GM12878 (cell line): Measurements from ENCODE around the gene FGF14. TPM values are rescaled to one million over a fixed set of nuclear protein-coding genes. Genes with fewer than 3 reads are reported as not detected.

Experiments
- ATAC-seq: fragments of 200-7000 bp; cut with Tn5 transposase; 3 replicates; pipeline ENCODE4 v1.9.1; 2020; ENCODE audit warnings: mild to moderate bottlenecking, moderate library complexity
- BruUV-seq: library from RNA; stranded (reverse); fragments of 400-500 nt; replicated peaks from 2 replicates; lab custom pipeline; 2021; lab: Mats Ljungman, UMichigan
- CTCF ChIA-PET: fragments of 300-600 bp; sonication (Branson Sonifier 250); formaldehyde crosslinking; extraction: SDS; loops from one replicate; lab custom pipeline; 2021; ENCODE audit warnings: inconsistent platforms; lab: Yijun Ruan, JAX
- POLR2A ChIA-PET: fragments of 350-600 bp; formaldehyde crosslinking; extraction: SDS; loops from one replicate; lab custom pipeline; 2021; ENCODE audit warnings: inconsistent platforms; lab: Charles Lee
- RAD21 ChIA-PET: fragments of 300-600 bp; sonication (Branson Sonifier 250); formaldehyde crosslinking; loops from one replicate; lab custom pipeline; 2023; ENCODE audit warnings: antibody characterized with exemption; ENCODE audit not compliant: unreplicated experiment; lab: Charles Lee
- SMC1A ChIA-PET: fragments of 300-600 bp; sonication (Branson Sonifier 250); formaldehyde crosslinking; loops from one replicate; lab custom pipeline; 2023; ENCODE audit not compliant: unreplicated experiment, uncharacterized antibody; lab: Charles Lee
- DNase-seq: peaks from one replicate; pipeline ENCODE4 v3.0.0-alpha.2; 2011; ENCODE audit warnings: low read depth, low spot score
- FAIRE-seq: peaks from 3 replicates; lab custom pipeline; 2011; peaks lifted over from hg19 to GRCh38; lab: Jason Lieb, UNC
- H2AFZ ChIP-seq: 2 replicates; pipeline ENCODE4 v1.6.0; 2011; ENCODE audit warnings: low read depth, low read length, control low read depth; ENCODE audit not compliant: control insufficient read depth
- H3K27ac ChIP-seq: 2 replicates; pipeline ENCODE4 v1.5.1; 2011; ENCODE audit warnings: control low read depth; ENCODE audit not compliant: control insufficient read depth, insufficient read depth
- H3K27me3 ChIP-seq, 2 experiments: replicated peaks in 1 of 2; 2 replicates each; pipeline versions ENCODE4 v1.6.0 to v1.6.1; 2011; ENCODE audit warnings: low read length in 1 of 2; ENCODE audit not compliant: control insufficient read depth in 2 of 2, insufficient read depth in 2 of 2
- H3K36me3 ChIP-seq, 2 experiments: 2 replicates each; pipeline ENCODE4 v1.5.1; 2011; ENCODE audit warnings: low read length in 1 of 2; ENCODE audit not compliant: control insufficient read depth in 2 of 2, insufficient read depth in 2 of 2
- H3K4me1 ChIP-seq: 2 replicates; pipeline ENCODE4 v1.6.1; 2011; ENCODE audit warnings: mild to moderate bottlenecking, low read length, moderate library complexity, mixed read lengths; ENCODE audit not compliant: control insufficient read depth, insufficient read depth
- H3K4me2 ChIP-seq: 2 replicates; pipeline ENCODE4 v1.6.0; 2011; ENCODE audit warnings: control low read depth; ENCODE audit not compliant: control insufficient read depth, insufficient read depth
- H3K4me3 ChIP-seq: fragments of 200-600 bp; sonication (generic); 2 replicates; pipeline ENCODE4 v1.5.1; 2016
- H3K79me2 ChIP-seq: 2 replicates; pipeline ENCODE4 v1.6.0; 2011; ENCODE audit warnings: low read length; ENCODE audit not compliant: control insufficient read depth, insufficient read depth
- H3K9ac ChIP-seq: 2 replicates; pipeline ENCODE4 v1.8.0; 2011; ENCODE audit warnings: low read length, control low read depth, mixed read lengths; ENCODE audit not compliant: control insufficient read depth, insufficient read depth
- H3K9me3 ChIP-seq: replicated peaks from 3 replicates; pipeline ENCODE4 v1.5.1; 2011; ENCODE audit warnings: mild to moderate bottlenecking, low read length; ENCODE audit not compliant: control insufficient read depth, insufficient read depth
- H4K20me1 ChIP-seq: 2 replicates; pipeline ENCODE4 v1.6.0; 2011; ENCODE audit not compliant: control insufficient read depth, insufficient read depth
- BRCA1 ChIP-seq: IDR thresholded peaks from 2 replicates; pipeline ENCODE4 v1.6.1; 2011; ENCODE audit warnings: low read depth, low read length, improper control_type of control experiment
- CHD1 ChIP-seq: IDR thresholded peaks from 2 replicates; pipeline ENCODE4 v1.6.1; 2012; ENCODE audit warnings: low read depth, low read length, improper control_type of control experiment
- CHD2 ChIP-seq: IDR thresholded peaks from 2 replicates; pipeline ENCODE4 v1.6.1; 2011; ENCODE audit warnings: low read depth, low read length, improper control_type of control experiment, borderline replicate concordance
- CREM ChIP-seq: IDR thresholded peaks from 2 replicates; pipeline ENCODE4 v1.6.1; 2014; ENCODE audit warnings: antibody characterized with exemption, low read depth
- IRF4 ChIP-seq: IDR thresholded peaks from 2 replicates; pipeline ENCODE4 v1.6.1; 2011; ENCODE audit warnings: low read depth, low read length
- MEF2A ChIP-seq: IDR thresholded peaks from 2 replicates; pipeline ENCODE4 v1.6.1; 2011; ENCODE audit warnings: low read depth, mild to moderate bottlenecking, low read length, moderate library complexity; ENCODE audit not compliant: insufficient read depth
- NR2F1 ChIP-seq: fragments of 450-650 bp; conservative IDR thresholded peaks from 2 replicates; pipeline ENCODE4 v1.6.1; 2017; ENCODE audit warnings: mild to moderate bottlenecking
- RBBP5 ChIP-seq: fragments of 200-600 bp; sonication (generic); conservative IDR thresholded peaks from 2 replicates; pipeline ENCODE4 v1.6.1; 2016
- RCOR1 ChIP-seq: conservative IDR thresholded peaks from 2 replicates; pipeline ENCODE4 v1.6.1; 2012; ENCODE audit warnings: low read depth, low read length, improper control_type of control experiment
- ZNF24 ChIP-seq: fragments of 450-650 bp; IDR thresholded peaks from 2 replicates; pipeline ENCODE4 v1.6.1; 2017; ENCODE audit warnings: antibody characterized with exemption, mild to moderate bottlenecking
- WGBS: methylation state at CpG from one replicate; pipeline ENCODE4 v1.1.6; 2016; ENCODE audit warnings: low lambda C conversion rate; ENCODE audit not compliant: insufficient replicate concordance, insufficient coverage; ENCODE audit errors: missing lambda C conversion rate; 5-methylcytosine and 5-hydroxymethylcytosine counted together
- in situ Hi-C: fragments of 300-500 bp; cut with MboI; formaldehyde crosslinking; loops from 9 replicates; pipeline ENCODE4 v1.14.3; 2018; ENCODE audit warnings: mixed read lengths
- intact Hi-C: fragments of 100-400 bp; cut with micrococcal nuclease; formaldehyde crosslinking; loops from one replicate; pipeline ENCODE4 v1.14.2; 2022; ENCODE audit not compliant: unreplicated experiment
- polyA plus RNA-seq, 11 experiments: library from polyadenylated mRNA; depleted of rRNA in 4 of 11; unstranded in 6 of 11; stranded (reverse) in 5 of 11; fragments of >200 nt; fragmentation: Nextera tagmentation in 4 of 11; fragmentation: Illumina TruSeq in 1 of 11; extraction: Ambion mirVana in 4 of 11; extraction: Trizol in 1 of 11; gene quantifications; 1 replicate in 1 of 11; 2 replicates in 10 of 11; pipeline versions ENCODE4 v1.2.1 to v1.2.3, GENCODE V29; 2011 to 2016; ENCODE audit warnings: inconsistent platforms in 2 of 11, missing spikeins in 2 of 11, low read depth in 1 of 11
- total RNA-seq, 4 experiments: library from RNA; depleted of rRNA in 3 of 4; stranded (reverse); fragments of >200 nt in 3 of 4; fragmentation: Illumina TruSeq in 1 of 4; extraction: Trizol in 1 of 4; gene quantifications; 2 replicates each; pipeline versions ENCODE4 v1.2.1 to v1.2.3, GENCODE V29; 2013 to 2021
- TF ChIP-seq, protein P1 (sequence below): fragments of 450-650 bp; IDR thresholded peaks from 2 replicates; pipeline ENCODE4 v1.6.1; 2017; ENCODE audit warnings: borderline replicate concordance

Gene FGF14
- total and polyA plus RNA-seq, 10 of the 15 experiments (the other 5 are each of a cell fraction or from before 2014, with no cell fraction given) = under 0.01 to 0.44 (median 0.04) TPM

DNA sequence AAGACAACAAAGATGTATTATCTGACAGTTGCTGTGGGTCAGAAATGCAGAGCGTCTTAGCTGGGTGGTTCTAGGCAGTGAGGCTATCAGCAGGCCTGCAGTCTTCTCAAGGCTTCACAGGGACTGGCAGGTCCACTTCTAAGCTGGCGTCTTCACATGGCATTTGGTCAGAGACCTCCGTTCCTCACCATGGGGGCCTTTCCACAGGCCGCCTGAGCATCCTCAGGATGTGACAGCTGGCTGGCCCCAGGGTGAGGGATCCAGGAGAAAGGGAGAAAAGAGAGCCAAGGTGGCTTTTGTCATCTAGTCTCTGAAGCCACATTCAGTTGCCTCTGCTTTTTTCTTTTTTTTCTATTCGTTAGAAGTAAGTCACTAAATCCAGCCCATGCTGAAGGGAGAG, 50.3 kb downstream of the FGF14 start:
- no peaks in the 10 kb centered on the region for H3K36me3 ChIP-seq
- BruUV-seq = no TSS peak
- CTCF ChIA-PET = interaction anchor here (0.6 kb wide), 1 partner anchor 29 kb away, joined by 3 read pairs; no protein-coding TSS in a partner anchor
- POLR2A ChIA-PET = no interaction called here
- RAD21 ChIA-PET = no interaction called here
- H3K9me3 ChIP-seq = no peaks in the 10 kb centered on the region
- FAIRE-seq (no peak), ATAC-seq (no peak), DNase-seq (no peak)
- H3K79me2 ChIP-seq = no peaks in the 10 kb centered on the region
- H3K27me3 ChIP-seq = no peaks in the 10 kb centered on the region
- no peak overlapping the region for H3K9ac ChIP-seq
- in situ Hi-C loops = no loop called here
- H3K4me1 ChIP-seq = no peaks in the 10 kb centered on the region
- H3K4me2 ChIP-seq = no peak overlapping the region
- no peaks in the 10 kb centered on the region for H4K20me1 ChIP-seq
- no peak for TF ChIP-seq RBBP5
- TF ChIP-seq, protein P1, sequence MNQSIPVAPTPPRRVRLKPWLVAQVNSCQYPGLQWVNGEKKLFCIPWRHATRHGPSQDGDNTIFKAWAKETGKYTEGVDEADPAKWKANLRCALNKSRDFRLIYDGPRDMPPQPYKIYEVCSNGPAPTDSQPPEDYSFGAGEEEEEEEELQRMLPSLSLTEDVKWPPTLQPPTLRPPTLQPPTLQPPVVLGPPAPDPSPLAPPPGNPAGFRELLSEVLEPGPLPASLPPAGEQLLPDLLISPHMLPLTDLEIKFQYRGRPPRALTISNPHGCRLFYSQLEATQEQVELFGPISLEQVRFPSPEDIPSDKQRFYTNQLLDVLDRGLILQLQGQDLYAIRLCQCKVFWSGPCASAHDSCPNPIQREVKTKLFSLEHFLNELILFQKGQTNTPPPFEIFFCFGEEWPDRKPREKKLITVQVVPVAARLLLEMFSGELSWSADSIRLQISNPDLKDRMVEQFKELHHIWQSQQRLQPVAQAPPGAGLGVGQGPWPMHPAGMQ = no peak
- TF ChIP-seq CHD2 = no peak
- no peak for TF ChIP-seq NR2F1
- TF ChIP-seq CHD1 = no peak
- TF ChIP-seq IRF4 = no peak
- TF ChIP-seq RCOR1 = no peak
- WGBS = 1% methylated on average over 5 of the region's 5 CpGs
- SMC1A ChIA-PET = no interaction called here
- H2AFZ ChIP-seq = no peak overlapping the region
- no peak overlapping the region for H3K27ac ChIP-seq
- intact Hi-C loops = no loop called here
- no peak overlapping the region for H3K4me3 ChIP-seq

DNA sequence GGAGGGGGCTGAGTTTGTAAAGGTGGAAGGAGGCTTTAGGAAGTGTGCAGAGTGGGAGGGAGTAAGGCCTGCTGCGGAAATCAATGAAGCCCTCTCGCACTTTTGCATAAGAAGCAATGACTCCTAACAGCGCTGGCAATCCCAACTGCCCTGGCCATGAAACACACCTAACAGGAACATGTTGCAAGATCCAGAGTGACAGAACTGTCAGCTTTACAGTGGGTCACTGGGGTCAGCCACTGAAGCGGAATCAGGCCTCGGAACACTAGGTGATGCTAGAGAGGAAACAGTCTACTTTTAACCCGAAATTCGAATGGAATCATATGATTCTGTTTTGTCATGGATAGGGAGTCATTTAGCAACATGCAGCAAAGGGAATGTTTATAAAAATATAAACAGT, 54.4 kb downstream of the FGF14 start:
- BruUV-seq = no TSS peak
- FAIRE-seq = no peak

More for the DNA sequence above, 54.4 kb downstream of the FGF14 start:
- Histone ChIP-seq H3K4me1 (no peaks in the 10 kb centered on the region), H2AFZ (no peak overlapping the region), H4K20me1 (no peaks in the 10 kb centered on the region), H3K27me3 (no peaks in the 10 kb centered on the region), H3K79me2 (no peaks in the 10 kb centered on the region), H3K27ac (no peak overlapping the region), H3K9ac (no peak overlapping the region), H3K9me3 (no peaks in the 10 kb centered on the region), H3K4me2 (no peak overlapping the region), H3K36me3 (no peaks in the 10 kb centered on the region), H3K4me3 (no peak overlapping the region)
- intact Hi-C loops = no loop called here
- 55% methylated on average over 7 of the region's 7 CpGs for WGBS
- TF ChIP-seq MEF2A (no peak), CREM (no peak), ZNF24 (no peak), BRCA1 (no peak)
- ATAC-seq (no peak), DNase-seq (no peak)
- in situ Hi-C loops = no loop called here
- POLR2A ChIA-PET = no interaction called here
- SMC1A ChIA-PET = no interaction called here
- CTCF ChIA-PET = no interaction called here
- RAD21 ChIA-PET = no interaction called here
